Colonic mucosa (tissue), 4 donors: ENCODE results near the gene FAU. TPM values are rescaled to one million over a fixed set of nuclear protein-coding genes. Genes with fewer than 3 reads are reported as not detected.
A peak's percentile ranks its signal among the peaks of the same experiment; 100 is the strongest.
"Not testable (repeated sequence)": the region's sequence is repeated elsewhere in the genome, so short reads cannot be mapped to it uniquely, and the experiment has no call there.

ENCODE experiments used
- DNase-seq: peaks from one replicate; pipeline ENCODE4 v3.0.0-alpha.2; 2020
- H3K27ac ChIP-seq: fragments of 200-600 bp; one replicate; pipeline ENCODE4 v1.8.0; 2021
- H3K27me3 ChIP-seq: fragments of 200-600 bp; one replicate; pipeline ENCODE4 v1.8.0; 2021
- H3K36me3 ChIP-seq: fragments of 200-600 bp; one replicate; pipeline ENCODE4 v1.8.0; 2021
- H3K4me1 ChIP-seq: fragments of 200-600 bp; one replicate; pipeline ENCODE4 v1.8.0; 2021; ENCODE audit warnings: mild to moderate bottlenecking
- H3K4me3 ChIP-seq: fragments of 200-600 bp; one replicate; pipeline ENCODE4 v1.8.0; 2021
- H3K9ac ChIP-seq, 2 donors: one replicate each; pipeline ENCODE4 v1.7.0; 2013; ENCODE audit warnings: control low read depth in 2 of 2, low read depth in 2 of 2, low read length in 2 of 2
- H3K9me3 ChIP-seq: fragments of 200-600 bp; one replicate; pipeline ENCODE4 v1.8.0; 2021
- intact Hi-C: fragments of 100-400 bp; cut with DNase I; formaldehyde crosslinking; loops from one replicate; pipeline ENCODE4 v1.14.1; 2022
- total RNA-seq, 2 donors: library from RNA; stranded (reverse); fragmentation: NEBNext Ultra II Directional in 1 of 2; extraction: Animal tissue kit (Norgen Biotek cat#: 25700) in 1 of 2; gene quantifications; one replicate each; pipeline ENCODE4 v1.2.1, GENCODE V29; 2021
- TF ChIP-seq, protein P1 (sequence below): fragments of 200-600 bp; IDR thresholded peaks from one replicate; pipeline ENCODE4 v1.8.0; 2022; ENCODE audit warnings: antibody characterized with exemption, mild to moderate bottlenecking
- donor health status: healthy.
- donor health status: DM: no; HTN: no; CAD: no.
- donor health status: DM: no; HTN: no; CAD: no.

FAU gene
- total RNA-seq, 2 donors from 2014 or later: 752 to 950 TPM

GRCh38 chr11:65124480-65125196 lies 2.7 kb upstream of the FAU start:
- H3K4me1 ChIP-seq: peaks cover 7% of the 10 kb centered on the region
- no peaks in the 10 kb centered on the region for H3K9me3 ChIP-seq
- no peak for DNase-seq
- TF ChIP-seq, protein P1, sequence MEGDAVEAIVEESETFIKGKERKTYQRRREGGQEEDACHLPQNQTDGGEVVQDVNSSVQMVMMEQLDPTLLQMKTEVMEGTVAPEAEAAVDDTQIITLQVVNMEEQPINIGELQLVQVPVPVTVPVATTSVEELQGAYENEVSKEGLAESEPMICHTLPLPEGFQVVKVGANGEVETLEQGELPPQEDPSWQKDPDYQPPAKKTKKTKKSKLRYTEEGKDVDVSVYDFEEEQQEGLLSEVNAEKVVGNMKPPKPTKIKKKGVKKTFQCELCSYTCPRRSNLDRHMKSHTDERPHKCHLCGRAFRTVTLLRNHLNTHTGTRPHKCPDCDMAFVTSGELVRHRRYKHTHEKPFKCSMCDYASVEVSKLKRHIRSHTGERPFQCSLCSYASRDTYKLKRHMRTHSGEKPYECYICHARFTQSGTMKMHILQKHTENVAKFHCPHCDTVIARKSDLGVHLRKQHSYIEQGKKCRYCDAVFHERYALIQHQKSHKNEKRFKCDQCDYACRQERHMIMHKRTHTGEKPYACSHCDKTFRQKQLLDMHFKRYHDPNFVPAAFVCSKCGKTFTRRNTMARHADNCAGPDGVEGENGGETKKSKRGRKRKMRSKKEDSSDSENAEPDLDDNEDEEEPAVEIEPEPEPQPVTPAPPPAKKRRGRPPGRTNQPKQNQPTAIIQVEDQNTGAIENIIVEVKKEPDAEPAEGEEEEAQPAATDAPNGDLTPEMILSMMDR: no peak
- peaks cover 49% of the 10 kb centered on the region for H3K36me3 ChIP-seq
- H3K9ac ChIP-seq: no peak overlapping the region
- H3K4me3 ChIP-seq: no peak overlapping the region
- no peak overlapping the region for H3K27ac ChIP-seq
- intact Hi-C loops: loop anchor here (5.0 kb wide), 1 partner anchor 58 kb away; the partner anchor contains the start of gene CAPN1
- no peaks in the 10 kb centered on the region for H3K27me3 ChIP-seq

- TF ChIP-seq, protein P1: no peak
- Histone ChIP-seq H3K9ac (peak overlapping the region; percentile 77 to 98), H3K27me3 (no peaks in the 10 kb centered on the region), H3K4me3 (peak overlapping the region; percentile 94), H3K4me1 (peaks cover 11% of the 10 kb centered on the region), H3K36me3 (peaks cover 28% of the 10 kb centered on the region), H3K27ac (peak overlapping the region; percentile 90), H3K9me3 (no peaks in the 10 kb centered on the region)
- no peak for DNase-seq
- intact Hi-C loops: loop anchor here (5.0 kb wide), 1 partner anchor 61 kb away; the partner anchor contains the start of gene CAPN1
These were observed 478 bp downstream of the FAU start for GRCh38 chr11:65121447-65121864.

- Histone ChIP-seq H3K36me3 (peaks cover 27% of the 10 kb centered on the region), H3K27me3 (no peaks in the 10 kb centered on the region), H3K9me3 (no peaks in the 10 kb centered on the region), H3K4me1 (peaks cover 17% of the 10 kb centered on the region), H3K9ac (peak overlapping the region; percentile 77 to 98), H3K27ac (peak overlapping the region; percentile 90), H3K4me3 (peak overlapping the region; percentile 94)
- intact Hi-C loops: loop anchor here (5.0 kb wide), 1 partner anchor 61 kb away; the partner anchor contains the start of gene CAPN1
- no peak for DNase-seq
- TF ChIP-seq, protein P1: no peak
These were observed 1.1 kb downstream of the FAU start for GRCh38 chr11:65120831-65121230.

DNA sequence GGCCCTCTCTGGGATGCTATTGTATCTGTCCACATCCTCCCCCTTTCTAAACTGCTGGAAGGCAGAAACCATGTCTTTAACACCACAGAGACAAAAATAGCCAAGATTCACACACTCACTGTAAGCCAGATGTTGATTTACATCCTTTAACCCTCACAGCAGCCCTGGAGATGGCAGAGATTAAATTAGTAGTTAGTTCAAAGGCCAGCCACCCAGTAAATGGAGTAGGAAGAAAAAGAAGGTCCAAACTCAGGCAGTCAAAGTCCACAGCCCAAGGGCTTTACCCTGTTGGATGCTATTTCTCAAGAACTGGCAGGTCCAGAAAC lies 2.3 kb downstream of the FAU start:
- intact Hi-C loops: loop anchor here (5.0 to 10.0 kb wide), 3 partner anchors 107 to 272 kb away; partner anchors contain the start of gene ARL2
- no peaks in the 10 kb centered on the region for H3K27me3 ChIP-seq
- H3K27ac ChIP-seq: no peak overlapping the region
- no peak overlapping the region for H3K4me3 ChIP-seq
- TF ChIP-seq, protein P1: no peak
- H3K9ac ChIP-seq: peak overlapping the region in 1 of 2 donors; percentile 98
- H3K36me3 ChIP-seq: peaks cover 15% of the 10 kb centered on the region
- DNase-seq: no peak
- H3K9me3 ChIP-seq: no peaks in the 10 kb centered on the region
- H3K4me1 ChIP-seq: peaks cover 20% of the 10 kb centered on the region

DNA sequence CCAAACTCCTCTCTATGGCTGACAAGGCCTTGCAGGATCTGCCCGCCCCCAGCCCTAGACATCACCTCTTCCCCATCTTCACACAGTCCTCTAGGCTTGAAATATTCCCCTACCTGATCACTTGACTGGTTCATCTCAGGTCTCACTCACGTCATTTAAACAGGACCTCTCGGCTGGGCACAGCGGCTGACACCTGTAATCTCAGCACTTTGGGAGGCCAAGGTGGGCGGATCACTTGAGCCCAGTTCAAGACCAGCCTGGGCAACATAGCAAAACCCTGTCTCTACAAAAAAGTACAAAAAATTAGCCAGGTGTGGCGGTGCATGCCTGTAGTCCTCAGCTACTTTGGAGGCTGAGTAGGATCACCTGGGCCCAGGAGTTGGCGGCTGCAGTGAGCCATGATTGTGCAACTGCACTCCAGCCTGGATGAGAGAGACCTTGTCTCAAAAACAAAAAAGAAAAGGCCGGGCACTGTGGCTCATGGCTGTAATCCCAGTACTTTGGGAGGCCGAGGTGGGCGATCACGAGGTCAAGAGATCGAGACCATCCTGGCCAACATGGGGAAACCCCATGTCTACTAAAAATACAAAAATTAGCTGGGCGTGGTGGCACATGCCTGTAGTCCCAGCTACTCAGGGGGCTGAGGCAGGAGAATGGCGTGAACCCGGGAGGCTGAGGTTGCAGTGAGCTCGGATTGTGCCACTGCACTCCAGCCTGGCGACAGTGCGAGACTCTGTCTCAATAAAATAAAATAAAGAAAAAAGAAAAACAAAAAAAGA lies 2.9 kb downstream of the FAU start:
- not testable (repeated sequence) for H3K9me3 ChIP-seq, H3K9ac ChIP-seq, H3K4me3 ChIP-seq, H3K27ac ChIP-seq, DNase-seq, H3K27me3 ChIP-seq
- intact Hi-C loops: loop anchor here (5.0 to 10.0 kb wide), 3 partner anchors 107 to 272 kb away; partner anchors contain the start of gene ARL2
- Histone ChIP-seq H3K36me3 (peaks cover 13% of the 10 kb centered on the region), H3K4me1 (peaks cover 20% of the 10 kb centered on the region)
